Stimulated activated CD4-positive, alpha-beta T cell treated with anti-CD3 and anti-CD28 coated beads, Interleukin-2, amount 100 ng/mL, for 4 hours (primary cell): ENCODE results near the gene RABGEF1.

Experiments used
- DNase-seq: peaks from one replicate; pipeline ENCODE4 v3.0.0-alpha.2; 2020; ENCODE audit warnings: low read depth

RABGEF1 gene

GRCh38 chr7:66847879-66848790 is 107.6 kb downstream of the RABGEF1 start:
- no peak for DNase-seq

DNA sequence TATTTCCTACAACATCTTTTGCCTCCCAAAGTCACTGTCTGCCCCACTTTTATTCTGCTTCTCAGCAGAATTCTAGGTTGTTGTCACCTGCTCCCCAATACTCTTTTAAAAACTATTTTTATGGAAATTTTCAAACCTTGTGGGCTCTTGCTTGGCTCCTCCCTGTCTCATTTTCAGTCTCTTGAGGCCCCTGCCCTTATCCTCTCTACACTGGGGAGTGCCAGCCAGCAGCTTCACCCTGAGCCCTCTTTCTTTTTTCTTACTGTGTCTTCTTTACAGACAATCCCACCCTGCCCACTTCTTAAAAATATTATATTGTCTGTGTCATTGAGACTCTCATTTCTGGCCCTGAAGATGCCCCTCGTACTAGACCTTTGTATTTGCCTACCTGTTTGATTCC is 118.8 kb downstream of the RABGEF1 start:
- DNase-seq, result no peak

GRCh38 chr7:66859794-66860645 is 119.5 kb downstream of the RABGEF1 start:
- DNase-seq, result no peak

DNA sequence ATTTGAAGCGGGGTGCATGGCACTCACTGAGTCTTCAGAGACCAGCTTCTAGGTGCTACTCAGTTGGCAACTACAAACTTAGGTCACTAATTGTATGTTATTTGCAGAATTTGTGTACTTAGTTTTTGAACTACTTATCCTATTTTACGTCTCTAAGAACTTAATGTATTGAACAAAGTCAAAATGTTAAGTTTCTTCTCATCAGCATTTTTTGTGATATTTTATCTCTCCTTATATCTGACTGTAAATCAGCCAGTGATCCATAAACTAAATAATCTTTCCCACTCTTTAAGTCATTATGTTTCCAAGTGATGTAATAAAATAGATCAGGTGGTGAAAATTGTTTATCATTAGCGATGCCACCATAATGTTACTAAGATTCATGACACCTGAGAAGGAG is 120.2 kb downstream of the RABGEF1 start:
- no peak for DNase-seq
